GM12878 (cell line): Measurements from ENCODE around the gene SLC4A5. TPM values are rescaled to one million over a fixed set of nuclear protein-coding genes. Genes with fewer than 3 reads are reported as not detected.

Source experiments
- ATAC-seq: fragments of 200-7000 bp; cut with Tn5 transposase; 3 replicates; pipeline ENCODE4 v1.9.1; 2020; ENCODE audit warnings: mild to moderate bottlenecking, moderate library complexity
- BruUV-seq: library from RNA; stranded (reverse); fragments of 400-500 nt; replicated peaks from 2 replicates; lab custom pipeline; 2021; lab: Mats Ljungman, UMichigan
- CTCF ChIA-PET: fragments of 300-600 bp; sonication (Branson Sonifier 250); formaldehyde crosslinking; extraction: SDS; loops from one replicate; lab custom pipeline; 2021; ENCODE audit warnings: inconsistent platforms; lab: Yijun Ruan, JAX
- POLR2A ChIA-PET: fragments of 350-600 bp; formaldehyde crosslinking; extraction: SDS; loops from one replicate; lab custom pipeline; 2021; ENCODE audit warnings: inconsistent platforms; lab: Charles Lee
- RAD21 ChIA-PET: fragments of 300-600 bp; sonication (Branson Sonifier 250); formaldehyde crosslinking; loops from one replicate; lab custom pipeline; 2023; ENCODE audit warnings: antibody characterized with exemption; ENCODE audit not compliant: unreplicated experiment; lab: Charles Lee
- SMC1A ChIA-PET: fragments of 300-600 bp; sonication (Branson Sonifier 250); formaldehyde crosslinking; loops from one replicate; lab custom pipeline; 2023; ENCODE audit not compliant: unreplicated experiment, uncharacterized antibody; lab: Charles Lee
- DNase-seq: peaks from one replicate; pipeline ENCODE4 v3.0.0-alpha.2; 2011; ENCODE audit warnings: low read depth, low spot score
- FAIRE-seq: peaks from 3 replicates; lab custom pipeline; 2011; peaks lifted over from hg19 to GRCh38; lab: Jason Lieb, UNC
- H2AFZ ChIP-seq: 2 replicates; pipeline ENCODE4 v1.6.0; 2011; ENCODE audit warnings: low read depth, low read length, control low read depth; ENCODE audit not compliant: control insufficient read depth
- H3K27ac ChIP-seq: 2 replicates; pipeline ENCODE4 v1.5.1; 2011; ENCODE audit warnings: control low read depth; ENCODE audit not compliant: control insufficient read depth, insufficient read depth
- H3K27me3 ChIP-seq, 2 experiments: replicated peaks in 1 of 2; 2 replicates each; pipeline versions ENCODE4 v1.6.0 to v1.6.1; 2011; ENCODE audit warnings: low read length in 1 of 2; ENCODE audit not compliant: control insufficient read depth in 2 of 2, insufficient read depth in 2 of 2
- H3K36me3 ChIP-seq, 2 experiments: 2 replicates each; pipeline ENCODE4 v1.5.1; 2011; ENCODE audit warnings: low read length in 1 of 2; ENCODE audit not compliant: control insufficient read depth in 2 of 2, insufficient read depth in 2 of 2
- H3K4me1 ChIP-seq: 2 replicates; pipeline ENCODE4 v1.6.1; 2011; ENCODE audit warnings: mild to moderate bottlenecking, low read length, moderate library complexity, mixed read lengths; ENCODE audit not compliant: control insufficient read depth, insufficient read depth
- H3K4me2 ChIP-seq: 2 replicates; pipeline ENCODE4 v1.6.0; 2011; ENCODE audit warnings: control low read depth; ENCODE audit not compliant: control insufficient read depth, insufficient read depth
- H3K4me3 ChIP-seq: fragments of 200-600 bp; sonication (generic); 2 replicates; pipeline ENCODE4 v1.5.1; 2016
- H3K79me2 ChIP-seq: 2 replicates; pipeline ENCODE4 v1.6.0; 2011; ENCODE audit warnings: low read length; ENCODE audit not compliant: control insufficient read depth, insufficient read depth
- H3K9ac ChIP-seq: 2 replicates; pipeline ENCODE4 v1.8.0; 2011; ENCODE audit warnings: low read length, control low read depth, mixed read lengths; ENCODE audit not compliant: control insufficient read depth, insufficient read depth
- H3K9me3 ChIP-seq: replicated peaks from 3 replicates; pipeline ENCODE4 v1.5.1; 2011; ENCODE audit warnings: mild to moderate bottlenecking, low read length; ENCODE audit not compliant: control insufficient read depth, insufficient read depth
- H4K20me1 ChIP-seq: 2 replicates; pipeline ENCODE4 v1.6.0; 2011; ENCODE audit not compliant: control insufficient read depth, insufficient read depth
- CREB1 ChIP-seq: IDR thresholded peaks from 2 replicates; pipeline ENCODE4 v1.6.1; 2012; ENCODE audit warnings: low read depth, mild to moderate bottlenecking, inconsistent platforms
- HDAC2 ChIP-seq: fragments of 200-600 bp; sonication (generic); IDR thresholded peaks from 2 replicates; pipeline ENCODE4 v1.6.1; 2017
- HDAC6 ChIP-seq: fragments of 200-600 bp; sonication (generic); IDR thresholded peaks from one replicate; pipeline ENCODE4 v1.8.0; 2017; ENCODE audit warnings: antibody characterized with exemption; ENCODE audit not compliant: unreplicated experiment
- LARP7 ChIP-seq: fragments of 450-650 bp; IDR thresholded peaks from 2 replicates; pipeline ENCODE4 v1.6.1; 2017; ENCODE audit warnings: mild to moderate bottlenecking
- RUNX3 ChIP-seq: IDR thresholded peaks from 2 replicates; pipeline ENCODE4 v1.6.1; 2012; ENCODE audit warnings: low read length, inconsistent platforms
- WGBS: methylation state at CpG from one replicate; pipeline ENCODE4 v1.1.6; 2016; ENCODE audit warnings: low lambda C conversion rate; ENCODE audit not compliant: insufficient replicate concordance, insufficient coverage; ENCODE audit errors: missing lambda C conversion rate; 5-methylcytosine and 5-hydroxymethylcytosine counted together
- in situ Hi-C: fragments of 300-500 bp; cut with MboI; formaldehyde crosslinking; loops from 9 replicates; pipeline ENCODE4 v1.14.3; 2018; ENCODE audit warnings: mixed read lengths
- intact Hi-C: fragments of 100-400 bp; cut with micrococcal nuclease; formaldehyde crosslinking; loops from one replicate; pipeline ENCODE4 v1.14.2; 2022; ENCODE audit not compliant: unreplicated experiment
- polyA plus RNA-seq, 11 experiments: library from polyadenylated mRNA; depleted of rRNA in 4 of 11; unstranded in 6 of 11; stranded (reverse) in 5 of 11; fragments of >200 nt; fragmentation: Nextera tagmentation in 4 of 11; fragmentation: Illumina TruSeq in 1 of 11; extraction: Ambion mirVana in 4 of 11; extraction: Trizol in 1 of 11; gene quantifications; 1 replicate in 1 of 11; 2 replicates in 10 of 11; pipeline versions ENCODE4 v1.2.1 to v1.2.3, GENCODE V29; 2011 to 2016; ENCODE audit warnings: inconsistent platforms in 2 of 11, missing spikeins in 2 of 11, low read depth in 1 of 11
- total RNA-seq, 4 experiments: library from RNA; depleted of rRNA in 3 of 4; stranded (reverse); fragments of >200 nt in 3 of 4; fragmentation: Illumina TruSeq in 1 of 4; extraction: Trizol in 1 of 4; gene quantifications; 2 replicates each; pipeline versions ENCODE4 v1.2.1 to v1.2.3, GENCODE V29; 2013 to 2021
- TF ChIP-seq, protein P1 (sequence below): fragments of 450-650 bp; IDR thresholded peaks from 2 replicates; pipeline ENCODE4 v1.6.1; 2017; ENCODE audit warnings: mild to moderate bottlenecking, moderate library complexity

SLC4A5 gene
- total and polyA plus RNA-seq, 10 of the 15 experiments (the other 5 are each of a cell fraction or from before 2014, with no cell fraction given): 0.15 to 4.7 (median 1.6) TPM

DNA sequence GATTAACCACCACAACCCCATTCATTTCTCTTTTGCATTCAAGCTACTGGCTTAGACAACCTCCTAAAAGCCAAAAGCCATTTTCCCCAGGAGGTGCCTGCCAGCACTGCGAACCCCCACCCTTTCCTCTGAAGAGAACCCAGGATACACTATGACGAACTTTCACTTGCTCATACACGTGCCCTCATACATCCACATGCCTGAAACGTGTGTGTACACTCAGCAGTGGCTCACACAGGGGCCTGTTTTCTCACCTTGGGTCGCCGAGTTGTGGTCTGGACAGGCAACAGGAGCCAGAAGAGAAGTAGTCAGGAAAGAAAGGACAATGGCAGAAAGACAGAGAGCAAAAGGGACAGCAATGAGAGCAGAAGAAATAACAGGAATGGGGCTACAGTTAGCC, 29.5 kb upstream of the SLC4A5 start (continued):
- TF ChIP-seq, protein P1, sequence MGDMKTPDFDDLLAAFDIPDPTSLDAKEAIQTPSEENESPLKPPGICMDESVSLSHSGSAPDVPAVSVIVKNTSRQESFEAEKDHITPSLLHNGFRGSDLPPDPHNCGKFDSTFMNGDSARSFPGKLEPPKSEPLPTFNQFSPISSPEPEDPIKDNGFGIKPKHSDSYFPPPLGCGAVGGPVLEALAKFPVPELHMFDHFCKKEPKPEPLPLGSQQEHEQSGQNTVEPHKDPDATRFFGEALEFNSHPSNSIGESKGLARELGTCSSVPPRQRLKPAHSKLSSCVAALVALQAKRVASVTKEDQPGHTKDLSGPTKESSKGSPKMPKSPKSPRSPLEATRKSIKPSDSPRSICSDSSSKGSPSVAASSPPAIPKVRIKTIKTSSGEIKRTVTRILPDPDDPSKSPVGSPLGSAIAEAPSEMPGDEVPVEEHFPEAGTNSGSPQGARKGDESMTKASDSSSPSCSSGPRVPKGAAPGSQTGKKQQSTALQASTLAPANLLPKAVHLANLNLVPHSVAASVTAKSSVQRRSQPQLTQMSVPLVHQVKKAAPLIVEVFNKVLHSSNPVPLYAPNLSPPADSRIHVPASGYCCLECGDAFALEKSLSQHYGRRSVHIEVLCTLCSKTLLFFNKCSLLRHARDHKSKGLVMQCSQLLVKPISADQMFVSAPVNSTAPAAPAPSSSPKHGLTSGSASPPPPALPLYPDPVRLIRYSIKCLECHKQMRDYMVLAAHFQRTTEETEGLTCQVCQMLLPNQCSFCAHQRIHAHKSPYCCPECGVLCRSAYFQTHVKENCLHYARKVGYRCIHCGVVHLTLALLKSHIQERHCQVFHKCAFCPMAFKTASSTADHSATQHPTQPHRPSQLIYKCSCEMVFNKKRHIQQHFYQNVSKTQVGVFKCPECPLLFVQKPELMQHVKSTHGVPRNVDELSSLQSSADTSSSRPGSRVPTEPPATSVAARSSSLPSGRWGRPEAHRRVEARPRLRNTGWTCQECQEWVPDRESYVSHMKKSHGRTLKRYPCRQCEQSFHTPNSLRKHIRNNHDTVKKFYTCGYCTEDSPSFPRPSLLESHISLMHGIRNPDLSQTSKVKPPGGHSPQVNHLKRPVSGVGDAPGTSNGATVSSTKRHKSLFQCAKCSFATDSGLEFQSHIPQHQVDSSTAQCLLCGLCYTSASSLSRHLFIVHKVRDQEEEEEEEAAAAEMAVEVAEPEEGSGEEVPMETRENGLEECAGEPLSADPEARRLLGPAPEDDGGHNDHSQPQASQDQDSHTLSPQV: no peak
- TF ChIP-seq RUNX3 (no peak), HDAC6 (no peak), CREB1 (no peak), HDAC2 (no peak)

DNA sequence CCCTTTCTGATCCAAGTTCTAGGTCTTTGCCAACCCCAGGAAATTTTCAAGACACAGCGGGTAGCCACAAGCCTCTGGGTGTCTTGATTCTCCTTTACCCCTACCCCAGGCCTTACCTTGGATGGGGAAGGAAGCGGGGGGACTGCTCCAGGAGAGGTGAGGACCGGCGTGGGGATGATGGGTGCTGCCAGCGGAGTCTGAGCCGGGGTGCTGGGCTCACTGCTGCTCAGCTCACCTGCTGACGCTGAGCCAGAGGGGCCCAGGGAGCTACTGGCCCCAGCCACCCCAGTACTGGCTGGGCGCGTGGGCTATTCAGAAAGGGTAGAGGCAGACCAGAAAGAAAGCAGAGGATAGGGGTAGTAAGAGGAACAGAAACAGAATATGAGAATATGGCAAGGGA, 28.2 kb upstream of the SLC4A5 start:
- no peaks in the 10 kb centered on the region for H3K9me3 ChIP-seq
- in situ Hi-C loops (no loop called here), intact Hi-C loops (no loop called here)
- H3K27me3 ChIP-seq: no peaks in the 10 kb centered on the region
- no peaks in the 10 kb centered on the region for H3K79me2 ChIP-seq
- no peak overlapping the region for H3K4me3 ChIP-seq
- no TSS peak for BruUV-seq
- no peak for TF ChIP-seq LARP7
- no peak overlapping the region for H3K9ac ChIP-seq
- peaks cover 17 to 30% of the 10 kb centered on the region in 2 experiments; a peak in 3 of 4 replicates for H3K36me3 ChIP-seq
- no peak overlapping the region for H3K4me2 ChIP-seq
- no peaks in the 10 kb centered on the region for H4K20me1 ChIP-seq
- ChIA-PET RAD21 (no interaction called here), CTCF (no interaction called here), POLR2A (no interaction called here), SMC1A (no interaction called here)
- 100% methylated on average over 9 of the region's 9 CpGs for WGBS
- no peak for FAIRE-seq
- no peak overlapping the region for H3K27ac ChIP-seq
- H2AFZ ChIP-seq: no peak overlapping the region
- no peaks in the 10 kb centered on the region for H3K4me1 ChIP-seq
- ATAC-seq: no peak
- no peak for DNase-seq
